MM.1S (cell line): ENCODE data around the gene SREBF2.
"Not testable (repeated sequence)": the region's sequence is repeated elsewhere in the genome, so short reads cannot be mapped to it uniquely, and the experiment has no call there.

Experiments used
- DNase-seq: peaks from one replicate; pipeline ENCODE4 v3.0.0-alpha.2; 2015
- H2AFZ ChIP-seq: fragments of 300-600 bp; sonication (generic); 2 replicates; pipeline ENCODE4 v1.6.0; 2016; ENCODE audit warnings: antibody characterized with exemption, low read length
- H3F3A ChIP-seq: fragments of 300-600 bp; sonication (generic); 2 replicates; pipeline ENCODE4 v1.6.1; 2016; ENCODE audit warnings: mild to moderate bottlenecking, antibody characterized with exemption, low read length, moderate library complexity, mixed read lengths; ENCODE audit not compliant: insufficient read depth
- H3K27ac ChIP-seq: fragments of 300-600 bp; sonication (generic); 2 replicates; pipeline ENCODE4 v1.5.1; 2016; ENCODE audit warnings: mild to moderate bottlenecking, low read length
- H3K27me3 ChIP-seq: fragments of 300-600 bp; sonication (generic); replicated peaks from 2 replicates; pipeline ENCODE4 v1.6.0; 2016; ENCODE audit warnings: low read length; ENCODE audit not compliant: insufficient read depth
- H3K36me3 ChIP-seq: fragments of 300-600 bp; sonication (generic); replicated peaks from 2 replicates; pipeline ENCODE4 v1.6.1; 2016; ENCODE audit warnings: mild to moderate bottlenecking, low read length, mixed read lengths; ENCODE audit not compliant: insufficient read depth
- H3K4me1 ChIP-seq: fragments of 300-600 bp; sonication (generic); 2 replicates; pipeline ENCODE4 v1.6.1; 2016; ENCODE audit warnings: low read length, mixed read lengths
- H3K4me2 ChIP-seq: fragments of 300-600 bp; sonication (generic); 2 replicates; pipeline ENCODE4 v1.6.0; 2016; ENCODE audit warnings: low read depth, low read length
- H3K4me3 ChIP-seq: fragments of 300-600 bp; sonication (generic); 2 replicates; pipeline ENCODE4 v1.5.1; 2016; ENCODE audit warnings: low read length, mixed read lengths
- H3K79me2 ChIP-seq: fragments of 300-600 bp; sonication (generic); 2 replicates; pipeline ENCODE4 v1.6.1; 2016; ENCODE audit warnings: mixed run types, low read length, mixed read lengths
- H3K9ac ChIP-seq: fragments of 300-600 bp; sonication (generic); 2 replicates; pipeline ENCODE4 v1.6.1; 2016; ENCODE audit warnings: low read length, mixed read lengths
- H3K9me2 ChIP-seq: fragments of 300-600 bp; sonication (generic); replicated peaks from 2 replicates; pipeline ENCODE4 v1.6.1; 2016; ENCODE audit warnings: mild to moderate bottlenecking, low read length, mixed read lengths; ENCODE audit not compliant: insufficient read depth
- H3K9me3 ChIP-seq: fragments of 300-600 bp; sonication (generic); replicated peaks from 2 replicates; pipeline ENCODE4 v1.6.1; 2016; ENCODE audit warnings: mild to moderate bottlenecking, low read length, mixed read lengths; ENCODE audit not compliant: insufficient read depth
- H4K20me1 ChIP-seq: fragments of 300-600 bp; sonication (generic); 2 replicates; pipeline ENCODE4 v1.6.1; 2016; ENCODE audit warnings: mild to moderate bottlenecking, low read length, moderate library complexity, mixed read lengths; ENCODE audit not compliant: insufficient read depth
- CTCF ChIP-seq: fragments of 300-600 bp; sonication (generic); IDR thresholded peaks from 2 replicates; pipeline ENCODE4 v1.5.1; 2016; ENCODE audit warnings: antibody characterized with exemption, low read length, mixed read lengths
- EZH2 ChIP-seq: fragments of 300-600 bp; sonication (generic); optimal IDR thresholded peaks from 2 replicates; pipeline ENCODE3; 2017; ENCODE audit warnings: low read depth, mild to moderate bottlenecking, antibody characterized with exemption, low read length, mixed read lengths
- EZH2phosphoT487 ChIP-seq: fragments of 300-600 bp; sonication (generic); IDR thresholded peaks from 2 replicates; pipeline ENCODE4 v1.6.1; 2018; ENCODE audit warnings: antibody characterized with exemption, low read length

The SREBF2 gene

GRCh38 chr22:41862530-41863266 lies 29.8 kb downstream of the SREBF2 start:
- Histone ChIP-seq H3K36me3 (peaks cover 15% of the 10 kb centered on the region; the same call in 1 of the 2 replicates), H2AFZ (no peak overlapping the region), H3K79me2 (peaks cover 95% of the 10 kb centered on the region), H3K9me2 (no peaks in the 10 kb centered on the region), H3K4me1 (no peaks in the 10 kb centered on the region), H3K27ac (no peak overlapping the region), H3K4me2 (no peak overlapping the region), H3K9me3 (no peaks in the 10 kb centered on the region), H3K4me3 (no peak overlapping the region), H4K20me1 (peaks cover 60% of the 10 kb centered on the region), H3K9ac (no peak overlapping the region), H3F3A (no peaks in the 10 kb centered on the region), H3K27me3 (no peaks in the 10 kb centered on the region)
- no peak for DNase-seq
- TF ChIP-seq EZH2 (no peak), EZH2phosphoT487 (no peak), CTCF (no peak)

- H4K20me1 ChIP-seq, result peaks cover 53% of the 10 kb centered on the region
- H3K4me2 ChIP-seq, result no peak overlapping the region
- TF ChIP-seq CTCF (no peak), EZH2 (no peak), EZH2phosphoT487 (no peak)
These were observed 30.6 kb downstream of the SREBF2 start for GRCh38 chr22:41863472-41863871.

GRCh38 chr22:41868556-41868955 lies 35.7 kb downstream of the SREBF2 start:
- Histone ChIP-seq H3K4me2 (no peak overlapping the region), H3K27ac (no peak overlapping the region), H3K9me2 (no peaks in the 10 kb centered on the region), H2AFZ (no peak overlapping the region), H4K20me1 (peaks cover 16% of the 10 kb centered on the region), H3K79me2 (peaks cover 67% of the 10 kb centered on the region), H3K36me3 (peaks cover 29% of the 10 kb centered on the region), H3K4me1 (no peaks in the 10 kb centered on the region), H3K9ac (no peak overlapping the region), H3F3A (no peaks in the 10 kb centered on the region), H3K27me3 (no peaks in the 10 kb centered on the region), H3K4me3 (no peak overlapping the region), H3K9me3 (no peaks in the 10 kb centered on the region)
- no peak for DNase-seq
- TF ChIP-seq EZH2phosphoT487 (no peak), EZH2 (no peak), CTCF (no peak)

More at GRCh38 chr22:41863472-41863871, 30.6 kb downstream of the SREBF2 start:
- Histone ChIP-seq H3K27ac (no peak overlapping the region), H3K27me3 (no peaks in the 10 kb centered on the region), H3K4me1 (no peaks in the 10 kb centered on the region), H3K4me3 (no peak overlapping the region), H3K9ac (no peak overlapping the region), H3K9me2 (no peaks in the 10 kb centered on the region), H2AFZ (no peak overlapping the region), H3K9me3 (no peaks in the 10 kb centered on the region), H3K79me2 (peaks cover 95% of the 10 kb centered on the region), H3K36me3 (peaks cover 15% of the 10 kb centered on the region; the same call in 1 of the 2 replicates), H3F3A (no peaks in the 10 kb centered on the region)
- DNase-seq, result no peak

GRCh38 chr22:41870081-41870480 lies 37.2 kb downstream of the SREBF2 start:
- Histone ChIP-seq H4K20me1 (peaks cover 13% of the 10 kb centered on the region), H3K79me2 (peaks cover 62% of the 10 kb centered on the region), H3K36me3 (peaks cover 34% of the 10 kb centered on the region)
- DNase-seq, H3K9me3 ChIP-seq, H3K4me3 ChIP-seq, H3K27me3 ChIP-seq, H3F3A ChIP-seq, H3K9me2 ChIP-seq, H3K4me1 ChIP-seq, H3K27ac ChIP-seq, H3K9ac ChIP-seq, H3K4me2 ChIP-seq, H2AFZ ChIP-seq: not testable (repeated sequence)
